NB4 (cell line): ENCODE measurements around the gene P3H4.
A peak's percentile ranks its signal among the peaks of the same experiment; 100 is the strongest.
"Not testable (repeated sequence)": the region's sequence is repeated elsewhere in the genome, so short reads cannot be mapped to it uniquely, and the experiment has no call there.

Experiments
- DNase-seq: peaks from one replicate; pipeline ENCODE4 v3.0.0; 2010; ENCODE audit warnings: low read depth
- H3K4me3 ChIP-seq: one replicate; pipeline ENCODE4 v1.5.1; 2011; ENCODE audit warnings: mild to moderate bottlenecking, low read depth, low read length, moderate library complexity
- MYC ChIP-seq: IDR thresholded peaks from 2 replicates; pipeline ENCODE4 v1.6.1; 2011; ENCODE audit warnings: low read depth, low read length
- POLR2A ChIP-seq: IDR thresholded peaks from 2 replicates; pipeline ENCODE4 v1.6.1; 2011; ENCODE audit warnings: mild to moderate bottlenecking; ENCODE audit not compliant: insufficient read length; ENCODE audit errors: extremely low read depth
- TF ChIP-seq, protein P1 (sequence below): IDR thresholded peaks from one replicate; pipeline ENCODE4 v1.5.1; 2012; ENCODE audit warnings: low read depth, low read length
- TF ChIP-seq, protein P2 (sequence below): IDR thresholded peaks from 2 replicates; pipeline ENCODE4 v1.6.1; 2011; ENCODE audit warnings: low read depth, low read length

P3H4 gene, protein sequence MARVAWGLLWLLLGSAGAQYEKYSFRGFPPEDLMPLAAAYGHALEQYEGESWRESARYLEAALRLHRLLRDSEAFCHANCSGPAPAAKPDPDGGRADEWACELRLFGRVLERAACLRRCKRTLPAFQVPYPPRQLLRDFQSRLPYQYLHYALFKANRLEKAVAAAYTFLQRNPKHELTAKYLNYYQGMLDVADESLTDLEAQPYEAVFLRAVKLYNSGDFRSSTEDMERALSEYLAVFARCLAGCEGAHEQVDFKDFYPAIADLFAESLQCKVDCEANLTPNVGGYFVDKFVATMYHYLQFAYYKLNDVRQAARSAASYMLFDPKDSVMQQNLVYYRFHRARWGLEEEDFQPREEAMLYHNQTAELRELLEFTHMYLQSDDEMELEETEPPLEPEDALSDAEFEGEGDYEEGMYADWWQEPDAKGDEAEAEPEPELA

DNA sequence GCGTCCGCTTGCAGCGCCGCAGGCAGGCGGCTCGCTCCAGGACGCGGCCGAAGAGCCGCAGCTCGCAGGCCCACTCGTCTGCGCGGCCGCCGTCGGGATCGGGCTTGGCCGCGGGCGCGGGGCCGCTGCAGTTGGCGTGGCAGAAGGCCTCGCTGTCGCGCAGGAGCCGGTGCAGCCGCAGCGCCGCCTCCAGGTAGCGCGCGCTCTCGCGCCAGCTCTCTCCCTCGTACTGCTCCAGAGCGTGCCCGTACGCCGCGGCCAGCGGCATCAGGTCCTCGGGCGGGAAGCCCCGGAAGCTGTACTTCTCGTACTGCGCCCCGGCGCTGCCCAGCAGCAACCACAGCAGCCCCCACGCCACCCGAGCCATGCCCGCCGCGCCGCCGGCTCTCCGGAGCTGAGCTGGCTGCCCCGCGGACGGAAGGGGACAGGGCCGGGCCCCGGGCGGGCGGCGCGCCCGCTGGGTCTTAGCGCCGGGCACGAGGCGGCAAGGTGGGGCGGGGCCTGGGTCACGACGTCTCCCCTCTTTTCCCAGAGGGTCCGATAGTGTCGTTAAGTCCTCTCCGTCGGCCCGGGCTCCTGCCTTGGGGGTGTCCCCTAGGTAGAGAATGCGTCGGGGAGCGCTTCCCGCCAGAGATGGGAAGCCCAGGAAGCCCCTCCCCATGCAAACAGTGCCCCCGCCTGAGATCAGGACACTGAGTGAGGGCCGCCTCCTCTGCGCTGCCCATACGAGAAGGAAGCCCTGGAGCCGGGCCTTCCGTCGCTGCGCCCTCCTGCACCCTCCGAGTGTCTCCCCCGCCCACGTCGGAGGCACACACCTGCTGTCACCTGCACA is at the start of gene P3H4:
Gene P3H4 (minus strand): TSS at position 401 of the 832 bp plus-strand sequence. CDS start 34 bp downstream, at position 367.
- peak within 1 kb of the TSS; percentile 57 for H3K4me3 ChIP-seq
- peak; percentile 32 for TF ChIP-seq MYC
- peak; percentile 49 for TF ChIP-seq POLR2A
- TF ChIP-seq, protein P1, sequence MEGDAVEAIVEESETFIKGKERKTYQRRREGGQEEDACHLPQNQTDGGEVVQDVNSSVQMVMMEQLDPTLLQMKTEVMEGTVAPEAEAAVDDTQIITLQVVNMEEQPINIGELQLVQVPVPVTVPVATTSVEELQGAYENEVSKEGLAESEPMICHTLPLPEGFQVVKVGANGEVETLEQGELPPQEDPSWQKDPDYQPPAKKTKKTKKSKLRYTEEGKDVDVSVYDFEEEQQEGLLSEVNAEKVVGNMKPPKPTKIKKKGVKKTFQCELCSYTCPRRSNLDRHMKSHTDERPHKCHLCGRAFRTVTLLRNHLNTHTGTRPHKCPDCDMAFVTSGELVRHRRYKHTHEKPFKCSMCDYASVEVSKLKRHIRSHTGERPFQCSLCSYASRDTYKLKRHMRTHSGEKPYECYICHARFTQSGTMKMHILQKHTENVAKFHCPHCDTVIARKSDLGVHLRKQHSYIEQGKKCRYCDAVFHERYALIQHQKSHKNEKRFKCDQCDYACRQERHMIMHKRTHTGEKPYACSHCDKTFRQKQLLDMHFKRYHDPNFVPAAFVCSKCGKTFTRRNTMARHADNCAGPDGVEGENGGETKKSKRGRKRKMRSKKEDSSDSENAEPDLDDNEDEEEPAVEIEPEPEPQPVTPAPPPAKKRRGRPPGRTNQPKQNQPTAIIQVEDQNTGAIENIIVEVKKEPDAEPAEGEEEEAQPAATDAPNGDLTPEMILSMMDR, result peak; percentile 37
- TF ChIP-seq, protein P2, sequence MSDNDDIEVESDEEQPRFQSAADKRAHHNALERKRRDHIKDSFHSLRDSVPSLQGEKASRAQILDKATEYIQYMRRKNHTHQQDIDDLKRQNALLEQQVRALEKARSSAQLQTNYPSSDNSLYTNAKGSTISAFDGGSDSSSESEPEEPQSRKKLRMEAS, result peak; percentile 33; the same call in 1 of the 2 replicates
- DNase-seq, result peak; percentile 80

DNA sequence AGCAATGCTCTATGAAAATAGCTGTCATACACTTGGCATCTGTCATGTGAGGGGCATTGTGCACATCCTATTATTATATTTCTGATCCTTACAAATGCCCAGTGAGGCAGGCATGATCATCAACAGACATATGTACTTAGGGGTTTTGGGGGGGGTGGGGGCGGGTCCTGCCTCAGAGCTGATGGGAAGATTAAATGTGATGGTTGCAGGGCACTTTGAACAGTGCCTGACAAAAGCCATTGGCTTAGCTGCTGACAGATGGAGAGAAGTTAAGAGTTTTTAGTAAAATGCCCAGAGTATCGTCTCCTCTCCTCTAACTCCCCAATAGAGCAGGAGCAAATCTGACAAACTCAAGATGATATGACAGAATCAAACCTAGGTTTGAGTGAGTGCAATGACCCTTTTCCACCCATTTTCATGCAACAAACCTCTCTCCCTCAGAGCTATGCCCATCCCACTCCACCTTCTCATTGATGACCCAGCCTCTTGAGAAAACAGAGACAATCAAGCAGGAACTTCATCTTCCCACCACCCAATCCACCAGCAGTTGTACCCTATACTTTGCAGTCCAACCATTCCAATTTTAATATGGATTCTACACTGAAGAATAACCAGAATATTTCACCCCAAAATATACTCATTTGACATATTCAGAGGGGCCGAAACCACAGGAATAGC is 48.6 kb upstream of the P3H4 start:
- TF ChIP-seq, protein P2, result no peak
- TF ChIP-seq MYC, result no peak
- TF ChIP-seq, protein P1, result no peak
- no peak for TF ChIP-seq POLR2A
- no peak for DNase-seq
- no peak overlapping the region for H3K4me3 ChIP-seq

DNA sequence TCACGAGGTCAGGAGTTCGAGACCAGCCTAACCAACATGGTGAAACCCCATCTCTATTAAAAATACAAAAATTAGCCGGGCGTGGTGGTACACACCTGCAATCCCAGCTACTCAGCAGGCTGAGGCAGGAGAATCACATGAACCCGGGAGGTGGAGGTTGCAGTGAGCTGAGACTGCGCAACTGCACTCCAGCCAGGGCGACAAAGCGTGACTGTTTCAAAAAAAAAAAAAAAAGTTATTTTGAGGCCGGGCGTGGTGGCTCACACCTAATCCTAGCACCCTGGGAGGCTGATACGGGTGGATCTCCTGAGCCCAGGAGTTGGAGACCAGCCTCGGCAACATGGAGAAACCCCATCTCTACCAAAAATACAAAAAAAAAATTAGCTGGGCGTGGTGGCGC is 39.6 kb upstream of the P3H4 start:
- H3K4me3 ChIP-seq, DNase-seq: not testable (repeated sequence)

DNA sequence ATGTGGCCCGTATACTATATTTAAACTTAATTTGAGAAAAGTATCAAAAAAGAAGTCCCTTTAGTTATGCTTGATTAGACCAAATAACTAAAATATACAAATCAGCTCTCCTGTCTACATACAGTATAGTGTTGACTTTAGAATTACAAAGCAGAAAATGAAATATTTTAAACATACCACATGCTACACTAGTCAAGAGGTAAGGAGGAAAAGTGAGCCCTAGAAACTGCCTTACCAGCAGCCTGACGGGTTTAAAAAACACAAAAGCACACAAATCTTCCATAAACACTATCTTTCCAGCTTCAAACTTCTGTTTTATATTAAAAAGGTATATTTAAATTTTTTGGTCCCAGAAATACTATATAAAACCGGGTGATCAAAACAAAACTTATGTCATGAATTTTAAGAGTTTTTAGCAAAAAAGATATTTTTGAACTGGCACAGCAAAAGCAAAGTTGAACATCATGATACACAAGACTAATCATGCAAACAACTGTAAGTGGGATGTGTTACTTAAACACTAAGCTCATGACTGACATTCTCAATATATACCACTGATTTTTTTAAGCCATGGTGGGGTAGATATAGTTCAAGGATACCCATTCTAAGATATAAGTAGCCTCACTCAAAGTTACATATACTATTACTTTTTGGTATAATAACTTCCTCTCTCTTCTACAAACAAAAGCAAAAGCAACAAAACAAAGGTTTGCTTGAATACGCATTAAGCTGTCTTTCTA is 37.7 kb upstream of the P3H4 start:
- TF ChIP-seq MYC (no peak), POLR2A (no peak)
- TF ChIP-seq, protein P2, result no peak
- TF ChIP-seq, protein P1, result no peak
- H3K4me3 ChIP-seq, result no peak overlapping the region
- no peak for DNase-seq

DNA sequence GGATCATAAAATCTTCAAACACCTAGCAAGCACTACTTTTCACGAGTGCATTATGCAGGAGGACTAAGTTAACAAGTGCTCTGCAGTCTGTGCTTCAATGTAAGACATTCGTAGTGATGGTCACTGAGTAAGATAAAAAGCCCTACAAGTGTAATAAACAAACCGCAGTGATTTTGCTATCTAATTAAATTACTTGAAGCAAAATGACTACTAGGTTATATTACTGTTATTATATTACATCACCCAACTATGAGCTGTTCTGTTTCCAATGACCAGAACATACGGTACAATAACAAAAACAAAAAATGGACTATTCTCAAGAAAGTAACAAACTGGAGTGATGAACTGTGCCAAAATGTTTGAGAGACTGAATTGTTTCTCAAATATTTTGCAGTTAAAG is 37.0 kb upstream of the P3H4 start:
- TF ChIP-seq, protein P1, result no peak
- TF ChIP-seq, protein P2, result no peak
- TF ChIP-seq POLR2A, result no peak
- no peak for TF ChIP-seq MYC
- DNase-seq, result no peak
- no peak overlapping the region for H3K4me3 ChIP-seq
